OCI-LY7 (cell line): ENCODE measurements around the gene HMCN1. TPM values are rescaled to one million over a fixed set of nuclear protein-coding genes. Genes with fewer than 3 reads are reported as not detected.
"Not testable (repeated sequence)": the region's sequence is repeated elsewhere in the genome, so short reads cannot be mapped to it uniquely, and the experiment has no call there.

Experiments
- BruUV-seq: library from RNA; stranded (reverse); fragments of 400-500 nt; replicated peaks from 2 replicates; lab custom pipeline; 2021; lab: Mats Ljungman, UMichigan
- CTCF ChIA-PET: fragments of 300-600 bp; sonication (Branson Sonifier 250); formaldehyde crosslinking; loops from one replicate; lab custom pipeline; 2022; ENCODE audit warnings: antibody characterized with exemption; ENCODE audit not compliant: unreplicated experiment; lab: Charles Lee
- POLR2A ChIA-PET: fragments of 300-600 bp; sonication (Branson Sonifier 250); formaldehyde crosslinking; loops from one replicate; lab custom pipeline; 2022; ENCODE audit warnings: antibody characterized with exemption; lab: Charles Lee
- DNase-seq: peaks from one replicate; pipeline ENCODE4 v3.0.0-alpha.2; 2015; ENCODE audit warnings: low spot score
- H2AFZ ChIP-seq: fragments of 200-600 bp; sonication (generic), shearing (Covaris generic); 2 replicates; pipeline ENCODE4 v1.6.1; 2014; ENCODE audit warnings: mild to moderate bottlenecking, antibody characterized with exemption, low read length, moderate library complexity
- H3K27ac ChIP-seq: fragments of 200-600 bp; sonication (generic); 2 replicates; pipeline ENCODE4 v1.5.1; 2014; ENCODE audit warnings: mixed run types, low read depth, mild to moderate bottlenecking, moderate library complexity, low read length, inconsistent platforms; ENCODE audit not compliant: poor library complexity, severe bottlenecking
- H3K36me3 ChIP-seq: fragments of 200-600 bp; sonication (generic); 2 replicates; pipeline ENCODE4 v1.6.1; 2014; ENCODE audit warnings: mild to moderate bottlenecking, antibody characterized with exemption, low read length, moderate library complexity, mixed read lengths; ENCODE audit not compliant: insufficient read depth
- H3K4me1 ChIP-seq: fragments of 200-600 bp; sonication (generic); 2 replicates; pipeline ENCODE4 v1.5.1; 2014; ENCODE audit warnings: mild to moderate bottlenecking, low read length; ENCODE audit not compliant: insufficient read depth, poor library complexity, severe bottlenecking
- H3K4me2 ChIP-seq: fragments of 200-600 bp; sonication (generic); 2 replicates; pipeline ENCODE4 v1.6.1; 2014; ENCODE audit warnings: mild to moderate bottlenecking, low read length
- H3K4me3 ChIP-seq: fragments of 200-600 bp; sonication (generic); 2 replicates; pipeline ENCODE4 v1.5.1; 2014; ENCODE audit warnings: mild to moderate bottlenecking, low read depth, low read length; ENCODE audit not compliant: poor library complexity, severe bottlenecking
- H3K79me2 ChIP-seq: fragments of 200-600 bp; sonication (generic); 2 replicates; pipeline ENCODE4 v1.6.1; 2016; ENCODE audit warnings: low read depth, mild to moderate bottlenecking, low read length, moderate library complexity, mixed read lengths; ENCODE audit not compliant: insufficient read depth
- H3K9me2 ChIP-seq: fragments of 200-600 bp; sonication (generic); 2 replicates; pipeline ENCODE4 v1.6.1; 2016; ENCODE audit warnings: mild to moderate bottlenecking, low read length, mixed read lengths; ENCODE audit not compliant: insufficient read depth
- H3K9me3 ChIP-seq: fragments of 200-600 bp; sonication (generic); 2 replicates; pipeline ENCODE4 v1.6.1; 2014; ENCODE audit warnings: mild to moderate bottlenecking, mixed run types, low read length, mixed read lengths
- H4K20me1 ChIP-seq: fragments of 200-600 bp; sonication (generic); 2 replicates; pipeline ENCODE4 v1.6.1; 2014; ENCODE audit warnings: mild to moderate bottlenecking, antibody characterized with exemption, low read length, moderate library complexity, mixed read lengths; ENCODE audit not compliant: insufficient read depth
- EZH2phosphoT487 ChIP-seq: fragments of 200-600 bp; sonication (generic); IDR thresholded peaks from 2 replicates; pipeline ENCODE4 v1.6.1; 2018; ENCODE audit warnings: low read depth, borderline replicate concordance, mild to moderate bottlenecking, mixed run types, antibody characterized with exemption, low read length, moderate library complexity, mixed read lengths
- intact Hi-C: fragments of 100-400 bp; cut with micrococcal nuclease; formaldehyde crosslinking; loops from one replicate; pipeline ENCODE4 v1.10.0; 2022; ENCODE audit not compliant: unreplicated experiment
- total RNA-seq, 2 experiments: library from RNA; depleted of rRNA in 1 of 2; stranded (reverse); fragments of >200 nt in 1 of 2; shearing (Covaris generic) in 1 of 2; gene quantifications; 2 replicates each; pipeline ENCODE4 v1.2.3, GENCODE V29; 2014 to 2022
- TF ChIP-seq, protein P1 (sequence below): fragments of 200-600 bp; sonication (generic); conservative IDR thresholded peaks from 2 replicates; pipeline ENCODE4 v1.5.1; 2014; ENCODE audit warnings: mild to moderate bottlenecking, antibody characterized with exemption, low read length, moderate library complexity, mixed read lengths

Gene HMCN1
- total RNA-seq, 2 experiments from 2014 or later = 0.02 TPM; not detected in 1

DNA sequence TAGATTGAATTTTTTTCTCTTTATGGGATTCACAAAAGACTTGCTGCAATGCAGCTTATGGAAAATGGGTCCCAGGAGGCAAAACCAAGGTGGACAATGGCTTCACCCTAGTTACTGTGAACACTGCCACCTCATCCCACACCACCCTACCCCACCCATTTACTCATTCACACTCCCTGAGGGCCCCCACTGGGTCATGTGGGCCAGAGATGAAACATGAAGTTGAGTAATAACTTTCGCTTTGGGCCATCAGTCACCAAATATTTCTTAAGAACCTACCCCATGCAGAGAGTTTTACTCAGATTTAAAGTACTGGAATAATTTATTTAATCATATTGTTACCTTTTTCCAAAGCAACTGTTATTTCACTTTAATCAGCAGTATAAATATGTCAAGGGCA, 449.0 kb downstream of the HMCN1 start:
- no peak for DNase-seq
- Histone ChIP-seq H3K4me2 (0 out of 2 replicates have a peak overlapping the region, but pooled peaks have one; percentile 64), H3K9me2 (no peaks in the 10 kb centered on the region), H3K27ac (no peak overlapping the region), H3K79me2 (no peaks in the 10 kb centered on the region), H3K9me3 (no peaks in the 10 kb centered on the region), H3K4me3 (no peak overlapping the region), H2AFZ (no peak overlapping the region), H3K36me3 (no peaks in the 10 kb centered on the region), H4K20me1 (no peaks in the 10 kb centered on the region), H3K4me1 (peaks cover 9% of the 10 kb centered on the region)
- intact Hi-C loops = no loop called here
- no peak for TF ChIP-seq EZH2phosphoT487
- TF ChIP-seq, protein P1, sequence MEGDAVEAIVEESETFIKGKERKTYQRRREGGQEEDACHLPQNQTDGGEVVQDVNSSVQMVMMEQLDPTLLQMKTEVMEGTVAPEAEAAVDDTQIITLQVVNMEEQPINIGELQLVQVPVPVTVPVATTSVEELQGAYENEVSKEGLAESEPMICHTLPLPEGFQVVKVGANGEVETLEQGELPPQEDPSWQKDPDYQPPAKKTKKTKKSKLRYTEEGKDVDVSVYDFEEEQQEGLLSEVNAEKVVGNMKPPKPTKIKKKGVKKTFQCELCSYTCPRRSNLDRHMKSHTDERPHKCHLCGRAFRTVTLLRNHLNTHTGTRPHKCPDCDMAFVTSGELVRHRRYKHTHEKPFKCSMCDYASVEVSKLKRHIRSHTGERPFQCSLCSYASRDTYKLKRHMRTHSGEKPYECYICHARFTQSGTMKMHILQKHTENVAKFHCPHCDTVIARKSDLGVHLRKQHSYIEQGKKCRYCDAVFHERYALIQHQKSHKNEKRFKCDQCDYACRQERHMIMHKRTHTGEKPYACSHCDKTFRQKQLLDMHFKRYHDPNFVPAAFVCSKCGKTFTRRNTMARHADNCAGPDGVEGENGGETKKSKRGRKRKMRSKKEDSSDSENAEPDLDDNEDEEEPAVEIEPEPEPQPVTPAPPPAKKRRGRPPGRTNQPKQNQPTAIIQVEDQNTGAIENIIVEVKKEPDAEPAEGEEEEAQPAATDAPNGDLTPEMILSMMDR = no peak
- ChIA-PET POLR2A (interaction anchor here (0.6 to 1.9 kb wide), 3 partner anchors 7 to 73 kb away, joined by 3 to 5 read pairs (median 3); no protein-coding TSS in a partner anchor), CTCF (no interaction called here)
- no TSS peak for BruUV-seq

DNA sequence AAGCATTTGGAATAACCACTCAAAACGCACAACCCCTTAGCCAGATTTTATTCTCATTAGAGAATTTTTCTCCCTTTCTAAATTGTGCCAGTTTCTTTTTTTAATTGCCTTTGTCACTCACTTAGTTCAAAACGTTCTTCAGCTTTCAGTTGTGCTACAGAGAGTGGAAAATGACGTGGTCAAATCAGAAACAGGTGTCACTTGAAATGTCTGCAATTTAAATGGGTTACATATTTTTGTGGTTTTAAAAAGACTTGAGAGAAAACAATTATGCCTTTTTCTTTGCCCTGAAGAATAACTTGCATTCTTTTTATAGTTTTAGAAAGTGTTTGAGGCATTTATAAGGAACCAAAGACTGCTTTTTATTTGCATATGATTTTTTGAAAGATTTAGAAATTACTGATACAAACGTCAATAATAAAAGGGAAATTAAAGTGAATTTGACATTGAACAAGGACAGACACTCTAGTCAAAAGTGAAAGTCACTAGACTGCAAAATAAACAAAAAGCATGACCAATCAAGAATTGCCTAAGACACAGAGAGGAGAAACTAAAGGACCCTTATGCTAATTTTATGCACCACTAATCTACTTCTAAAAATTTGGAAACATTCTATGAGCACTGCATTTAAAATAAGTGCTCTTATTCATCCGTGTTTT, 449.9 kb downstream of the HMCN1 start:
- Histone ChIP-seq H4K20me1 (no peaks in the 10 kb centered on the region), H3K4me2 (peak overlapping the region; percentile 64), H2AFZ (peak overlapping the region; percentile 72), H3K79me2 (no peaks in the 10 kb centered on the region), H3K9me2 (no peaks in the 10 kb centered on the region), H3K9me3 (no peaks in the 10 kb centered on the region), H3K36me3 (no peaks in the 10 kb centered on the region), H3K4me1 (peaks cover 9% of the 10 kb centered on the region), H3K4me3 (peak overlapping the region; percentile 8), H3K27ac (no peak overlapping the region)
- DNase-seq = no peak
- no peak for TF ChIP-seq EZH2phosphoT487
- intact Hi-C loops = no loop called here
- BruUV-seq = no TSS peak
- ChIA-PET POLR2A (no interaction called here), CTCF (no interaction called here)

DNA sequence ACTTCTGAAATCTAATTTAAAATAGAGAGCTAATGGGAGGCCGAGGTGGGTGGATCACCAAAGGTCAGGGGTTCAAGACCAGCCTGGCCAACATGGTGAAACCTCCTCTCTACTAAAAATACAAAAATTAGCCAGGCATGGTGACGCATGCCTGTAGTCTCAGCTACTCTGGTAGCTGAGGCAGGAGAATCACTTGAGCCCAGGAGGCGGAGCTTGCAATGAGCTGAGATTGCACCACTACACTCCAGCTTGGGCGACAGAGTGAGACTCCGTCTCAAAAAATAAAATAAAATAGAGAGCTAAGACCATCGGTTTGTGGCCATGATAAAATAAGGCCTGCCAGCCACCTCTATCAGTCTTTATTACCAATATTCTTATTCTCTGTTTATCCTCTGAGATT, 452.1 kb downstream of the HMCN1 start:
- H3K4me2 ChIP-seq, CTCF ChIA-PET, DNase-seq, H3K79me2 ChIP-seq, H4K20me1 ChIP-seq, H2AFZ ChIP-seq, H3K4me1 ChIP-seq, H3K4me3 ChIP-seq, H3K36me3 ChIP-seq, H3K27ac ChIP-seq, H3K9me3 ChIP-seq, H3K9me2 ChIP-seq, intact Hi-C loops, BruUV-seq: not testable (repeated sequence)
- POLR2A ChIA-PET = interaction anchor here (0.6 to 1.3 kb wide), 2 partner anchors 11 to 12 kb away, joined by 3 to 4 read pairs; no protein-coding TSS in a partner anchor
